GM12801 (cell line): Measurements from ENCODE around the gene CYP3A5.

Source experiments
- CTCF ChIP-seq: IDR thresholded peaks from one replicate; pipeline ENCODE4 v1.5.1; 2011; ENCODE audit warnings: control low read depth; ENCODE audit not compliant: insufficient read length; ENCODE audit errors: extremely low read depth

Gene CYP3A5

GRCh38 chr7:99617192-99617781, 62.5 kb downstream of the CYP3A5 start:
- no peak for TF ChIP-seq CTCF

GRCh38 chr7:99616359-99617191, 63.2 kb downstream of the CYP3A5 start, which contains the start of gene ZSCAN25:
Gene ZSCAN25 (plus strand): TSS chr7:99616946. CDS start chr7:99619607, 2,661 bp downstream.
- no peak for TF ChIP-seq CTCF

- no peak for TF ChIP-seq CTCF
Observed at GRCh38 chr7:99615989-99616358, 63.8 kb downstream of the CYP3A5 start.

- no peak for TF ChIP-seq CTCF
Observed at GRCh38 chr7:99614495-99614894, 65.3 kb downstream of the CYP3A5 start.

- TF ChIP-seq CTCF: no peak
Observed at GRCh38 chr7:99607548-99607947, 72.2 kb downstream of the CYP3A5 start.

- no peak for TF ChIP-seq CTCF
Observed at GRCh38 chr7:99606531-99606930, 73.3 kb downstream of the CYP3A5 start.

- TF ChIP-seq CTCF: no peak
Observed at GRCh38 chr7:99605527-99605926, 74.3 kb downstream of the CYP3A5 start.
